Astrocyte (in vitro differentiated cells and primary cell): ENCODE results near the gene CDK15. TPM values are rescaled to one million over a fixed set of nuclear protein-coding genes. Genes with fewer than 3 reads are reported as not detected.

Experiments used
- DNase-seq: peaks from one replicate; pipeline ENCODE4 v3.0.0-alpha.2; 2010; ENCODE audit warnings: low read depth
- FAIRE-seq: peaks from 2 replicates; lab custom pipeline; 2011; peaks lifted over from hg19 to GRCh38; lab: Jason Lieb, UNC
- H2AFZ ChIP-seq: 2 replicates; pipeline ENCODE4 v1.6.0; 2012; ENCODE audit warnings: low read depth, low read length, inconsistent platforms
- H3K27ac ChIP-seq: 2 replicates; pipeline ENCODE4 v1.5.1; 2011; ENCODE audit warnings: low read depth, low read length, inconsistent platforms
- H3K27me3 ChIP-seq: 2 replicates; pipeline ENCODE4 v1.6.0; 2011; ENCODE audit warnings: low read length, inconsistent platforms; ENCODE audit not compliant: insufficient read depth
- H3K36me3 ChIP-seq: 2 replicates; pipeline ENCODE4 v1.5.1; 2011; ENCODE audit warnings: low read length, inconsistent platforms; ENCODE audit not compliant: insufficient read depth
- H3K4me1 ChIP-seq: 2 replicates; pipeline ENCODE4 v1.5.1; 2011; ENCODE audit warnings: low read length, inconsistent platforms; ENCODE audit not compliant: insufficient read depth
- H3K4me2 ChIP-seq: 2 replicates; pipeline ENCODE4 v1.6.0; 2012; ENCODE audit warnings: low read length, inconsistent platforms
- H3K4me3 ChIP-seq: 2 replicates; pipeline ENCODE4 v1.5.1; 2011; ENCODE audit warnings: low read depth, mild to moderate bottlenecking, low read length, inconsistent platforms; ENCODE audit not compliant: insufficient read depth
- H3K79me2 ChIP-seq: 2 replicates; pipeline ENCODE4 v1.6.0; 2012; ENCODE audit warnings: mild to moderate bottlenecking, low read length, inconsistent platforms; ENCODE audit not compliant: insufficient read depth
- H3K9ac ChIP-seq: 2 replicates; pipeline ENCODE4 v1.6.0; 2012; ENCODE audit warnings: mild to moderate bottlenecking, low read length, inconsistent platforms
- H3K9me3 ChIP-seq: 2 replicates; pipeline ENCODE4 v1.5.1; 2012; ENCODE audit warnings: low read depth, mild to moderate bottlenecking, low read length, inconsistent platforms; ENCODE audit not compliant: insufficient read depth
- H4K20me1 ChIP-seq: 2 replicates; pipeline ENCODE4 v1.6.0; 2012; ENCODE audit warnings: low read length, inconsistent platforms; ENCODE audit not compliant: insufficient read depth
- H3K27ac Mint-ChIP-seq: one replicate; pipeline ENCODE4 v1.8.0; 2021; ENCODE audit warnings: mild to moderate bottlenecking, mixed read lengths; ENCODE audit not compliant: unreplicated experiment
- H3K27me3 Mint-ChIP-seq: one replicate; pipeline ENCODE4 v1.8.0; 2021; ENCODE audit warnings: low read depth, mixed read lengths; ENCODE audit not compliant: unreplicated experiment
- H3K36me3 Mint-ChIP-seq: one replicate; pipeline ENCODE4 v1.8.0; 2021; ENCODE audit warnings: low read depth, mixed read lengths; ENCODE audit not compliant: unreplicated experiment
- H3K4me1 Mint-ChIP-seq: one replicate; pipeline ENCODE4 v1.8.0; 2021; ENCODE audit warnings: low read depth, mixed read lengths; ENCODE audit not compliant: unreplicated experiment
- H3K4me3 Mint-ChIP-seq: one replicate; pipeline ENCODE4 v1.8.0; 2021; ENCODE audit warnings: mild to moderate bottlenecking, moderate library complexity, mixed read lengths; ENCODE audit not compliant: unreplicated experiment
- H3K9me3 Mint-ChIP-seq: one replicate; pipeline ENCODE4 v1.8.0; 2021; ENCODE audit warnings: mild to moderate bottlenecking, mixed read lengths; ENCODE audit not compliant: unreplicated experiment
- EZH2 ChIP-seq: IDR thresholded peaks from 2 replicates; pipeline ENCODE4 v1.6.1; 2012; ENCODE audit warnings: mild to moderate bottlenecking, low read length, inconsistent platforms; ENCODE audit not compliant: insufficient read depth
- total RNA-seq: library from RNA; stranded (reverse); gene quantifications from 2 replicates; pipeline ENCODE4 v1.2.1, GENCODE V29; 2021
- TF ChIP-seq, protein P1 (sequence below): IDR thresholded peaks from 2 replicates; pipeline ENCODE4 v1.5.1; 2011; ENCODE audit warnings: low read depth, mild to moderate bottlenecking, inconsistent platforms, low read length, moderate library complexity; ENCODE audit not compliant: insufficient read depth

The CDK15 gene
- total RNA-seq, 1 donor from 2014 or later: 6.6 TPM

DNA sequence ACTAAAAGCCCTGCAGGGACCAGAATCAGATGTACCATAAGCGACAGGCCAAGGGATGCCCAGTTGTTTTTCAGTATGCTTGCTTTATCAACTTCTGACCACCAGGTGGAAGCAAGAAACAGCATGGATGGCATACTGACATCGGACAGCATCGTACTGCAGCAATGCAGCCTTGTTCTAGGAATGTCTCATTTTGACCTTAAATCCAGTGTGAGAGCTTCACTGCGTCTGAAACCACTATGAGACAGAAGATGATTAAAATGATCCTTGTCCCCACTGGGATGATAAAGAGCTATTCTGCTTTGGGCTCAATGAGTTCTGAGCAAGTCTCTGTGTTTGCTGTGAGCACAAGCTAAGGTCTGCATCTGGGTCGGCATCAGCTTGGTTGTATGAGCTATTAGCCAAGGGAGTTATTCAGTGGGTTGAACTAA, 54.3 kb downstream of the CDK15 start:
- H3K27me3 ChIP-seq: no peaks in the 10 kb centered on the region
- H3K4me2 ChIP-seq: peak overlapping the region; percentile 29
- H3K36me3 ChIP-seq: no peaks in the 10 kb centered on the region
- no peak for TF ChIP-seq EZH2
- TF ChIP-seq, protein P1, sequence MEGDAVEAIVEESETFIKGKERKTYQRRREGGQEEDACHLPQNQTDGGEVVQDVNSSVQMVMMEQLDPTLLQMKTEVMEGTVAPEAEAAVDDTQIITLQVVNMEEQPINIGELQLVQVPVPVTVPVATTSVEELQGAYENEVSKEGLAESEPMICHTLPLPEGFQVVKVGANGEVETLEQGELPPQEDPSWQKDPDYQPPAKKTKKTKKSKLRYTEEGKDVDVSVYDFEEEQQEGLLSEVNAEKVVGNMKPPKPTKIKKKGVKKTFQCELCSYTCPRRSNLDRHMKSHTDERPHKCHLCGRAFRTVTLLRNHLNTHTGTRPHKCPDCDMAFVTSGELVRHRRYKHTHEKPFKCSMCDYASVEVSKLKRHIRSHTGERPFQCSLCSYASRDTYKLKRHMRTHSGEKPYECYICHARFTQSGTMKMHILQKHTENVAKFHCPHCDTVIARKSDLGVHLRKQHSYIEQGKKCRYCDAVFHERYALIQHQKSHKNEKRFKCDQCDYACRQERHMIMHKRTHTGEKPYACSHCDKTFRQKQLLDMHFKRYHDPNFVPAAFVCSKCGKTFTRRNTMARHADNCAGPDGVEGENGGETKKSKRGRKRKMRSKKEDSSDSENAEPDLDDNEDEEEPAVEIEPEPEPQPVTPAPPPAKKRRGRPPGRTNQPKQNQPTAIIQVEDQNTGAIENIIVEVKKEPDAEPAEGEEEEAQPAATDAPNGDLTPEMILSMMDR: peak; percentile 89
- peaks cover 25% of the 10 kb centered on the region for H3K4me1 Mint-ChIP-seq
- H3K4me3 Mint-ChIP-seq: no peak overlapping the region
- H3K27ac Mint-ChIP-seq: no peak overlapping the region
- H3K27me3 Mint-ChIP-seq: no peaks in the 10 kb centered on the region
- H3K9me3 Mint-ChIP-seq: no peaks in the 10 kb centered on the region
- H3K9me3 ChIP-seq: no peaks in the 10 kb centered on the region
- no peaks in the 10 kb centered on the region for H3K79me2 ChIP-seq
- FAIRE-seq (peak; percentile 86), DNase-seq (peak; percentile 83)
- H3K4me1 ChIP-seq: peaks cover 25% of the 10 kb centered on the region
- H2AFZ ChIP-seq: peak overlapping the region; percentile 16
- no peak overlapping the region for H3K4me3 ChIP-seq
- H4K20me1 ChIP-seq: no peaks in the 10 kb centered on the region
- H3K36me3 Mint-ChIP-seq: peaks cover 4% of the 10 kb centered on the region
- H3K27ac ChIP-seq: peak overlapping the region; percentile 37
- H3K9ac ChIP-seq: peak overlapping the region; percentile 19

DNA sequence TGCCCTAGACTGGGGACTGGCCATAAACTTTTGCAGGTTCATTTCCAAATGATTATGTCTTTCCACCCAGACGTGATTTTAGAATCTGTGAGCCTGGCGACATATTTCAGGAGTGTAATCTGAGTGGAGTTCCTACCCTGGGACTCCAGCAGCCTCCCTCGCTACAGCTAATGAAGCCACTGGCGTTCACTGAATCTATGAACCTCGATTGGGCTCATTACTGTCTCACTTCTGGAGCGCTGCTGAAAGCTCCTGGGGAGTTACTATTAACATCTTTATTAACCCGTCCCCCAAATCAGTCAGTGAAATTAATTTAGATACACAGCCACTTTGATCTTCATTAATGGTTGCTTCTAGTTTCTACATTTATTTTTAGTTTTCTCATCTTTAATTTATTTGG, 56.5 kb downstream of the CDK15 start:
- H3K4me3 Mint-ChIP-seq: no peak overlapping the region
- no peak for FAIRE-seq
- TF ChIP-seq EZH2: no peak
- TF ChIP-seq, protein P1: no peak

DNA sequence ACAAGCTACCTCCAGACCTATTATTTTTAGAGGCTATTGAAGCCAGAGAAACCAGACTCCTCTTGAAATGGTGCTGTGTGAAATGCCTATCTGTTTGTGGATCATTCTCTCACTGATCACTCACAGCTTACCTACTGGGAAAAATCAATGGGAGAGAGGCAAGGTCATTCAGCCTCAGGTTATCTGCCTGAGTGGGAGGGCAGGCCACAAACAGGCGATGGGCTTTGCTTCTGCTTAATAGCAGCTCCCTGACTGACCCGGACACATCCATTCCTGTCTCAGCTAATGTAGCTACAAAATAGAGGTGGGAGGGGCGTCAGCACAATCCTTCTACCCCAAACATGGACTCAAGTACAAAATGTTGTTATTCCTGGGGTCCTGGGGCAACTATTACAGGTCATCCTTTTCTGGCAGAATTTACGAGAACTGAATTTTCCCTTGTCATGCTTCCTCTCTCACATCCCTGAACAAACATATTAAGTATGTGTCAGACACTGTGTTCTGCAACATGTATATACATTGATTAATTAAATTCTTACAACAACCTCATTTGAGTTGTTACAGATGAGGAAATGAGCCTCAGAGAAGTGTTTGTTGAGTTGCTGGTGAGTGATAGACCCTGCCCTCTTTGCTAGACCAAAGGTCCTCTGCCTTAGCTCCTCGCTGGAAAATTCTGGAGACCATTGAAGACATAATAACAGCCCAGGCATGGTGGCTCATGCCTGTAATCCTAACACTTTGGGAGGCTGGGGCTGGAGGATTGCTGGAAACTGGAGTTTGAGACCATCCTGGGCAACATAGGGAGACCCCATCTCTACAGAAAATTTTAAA, 60.5 kb downstream of the CDK15 start:
- Histone ChIP-seq H3K9me3 (no peaks in the 10 kb centered on the region), H3K4me1 (peaks cover 6% of the 10 kb centered on the region), H3K4me2 (peak overlapping the region; percentile 73), H3K79me2 (no peaks in the 10 kb centered on the region), H3K27me3 (no peaks in the 10 kb centered on the region), H2AFZ (no peak overlapping the region), H4K20me1 (no peaks in the 10 kb centered on the region), H3K36me3 (no peaks in the 10 kb centered on the region), H3K27ac (no peak overlapping the region), H3K9ac (no peak overlapping the region), H3K4me3 (no peak overlapping the region)
- TF ChIP-seq, protein P1: no peak
- no peak for TF ChIP-seq EZH2
- DNase-seq (no peak), FAIRE-seq (no peak)
- H3K4me1 Mint-ChIP-seq: peaks cover 13% of the 10 kb centered on the region
- H3K27me3 Mint-ChIP-seq: no peaks in the 10 kb centered on the region
- H3K36me3 Mint-ChIP-seq: no peaks in the 10 kb centered on the region
- peak overlapping the region; percentile 12 for H3K27ac Mint-ChIP-seq
- H3K4me3 Mint-ChIP-seq: no peak overlapping the region
- H3K9me3 Mint-ChIP-seq: peaks cover 2% of the 10 kb centered on the region

More for the DNA sequence above, 56.5 kb downstream of the CDK15 start:
- H3K4me1 ChIP-seq: peaks cover 31% of the 10 kb centered on the region
- Mint-ChIP-seq H3K4me1 (peaks cover 36% of the 10 kb centered on the region), H3K27me3 (no peaks in the 10 kb centered on the region), H3K27ac (no peak overlapping the region), H3K9me3 (no peaks in the 10 kb centered on the region), H3K36me3 (no peaks in the 10 kb centered on the region)
- no peaks in the 10 kb centered on the region for H3K79me2 ChIP-seq
- no peak overlapping the region for H3K9ac ChIP-seq
- no peak overlapping the region for H3K4me3 ChIP-seq
- H4K20me1 ChIP-seq: no peaks in the 10 kb centered on the region
- no peaks in the 10 kb centered on the region for H3K9me3 ChIP-seq
- H3K27me3 ChIP-seq: no peaks in the 10 kb centered on the region
- H3K27ac ChIP-seq: no peak overlapping the region
- no peaks in the 10 kb centered on the region for H3K36me3 ChIP-seq
- no peak for DNase-seq
- no peak overlapping the region for H3K4me2 ChIP-seq
- no peak overlapping the region for H2AFZ ChIP-seq
